ENCODE measurements around the gene TNFRSF25.

- no peak for TF ChIP-seq CTCF (IDR thresholded peaks at IDR 0.05)
- TF ChIP-seq POLR2A (IDR thresholded peaks at IDR 0.05): no peak
These were observed 38.3 kb downstream of the TNFRSF25 start for GRCh38 chr1:6427441-6428390.
